Left forelimb (tissue), 1 donor: ENCODE results near the gene GALNT9.

Experiments
- DNase-seq: peaks from one replicate; pipeline ENCODE4 v3.0.0-alpha.2; 2018; ENCODE audit warnings: low spot score

GALNT9 gene

DNA sequence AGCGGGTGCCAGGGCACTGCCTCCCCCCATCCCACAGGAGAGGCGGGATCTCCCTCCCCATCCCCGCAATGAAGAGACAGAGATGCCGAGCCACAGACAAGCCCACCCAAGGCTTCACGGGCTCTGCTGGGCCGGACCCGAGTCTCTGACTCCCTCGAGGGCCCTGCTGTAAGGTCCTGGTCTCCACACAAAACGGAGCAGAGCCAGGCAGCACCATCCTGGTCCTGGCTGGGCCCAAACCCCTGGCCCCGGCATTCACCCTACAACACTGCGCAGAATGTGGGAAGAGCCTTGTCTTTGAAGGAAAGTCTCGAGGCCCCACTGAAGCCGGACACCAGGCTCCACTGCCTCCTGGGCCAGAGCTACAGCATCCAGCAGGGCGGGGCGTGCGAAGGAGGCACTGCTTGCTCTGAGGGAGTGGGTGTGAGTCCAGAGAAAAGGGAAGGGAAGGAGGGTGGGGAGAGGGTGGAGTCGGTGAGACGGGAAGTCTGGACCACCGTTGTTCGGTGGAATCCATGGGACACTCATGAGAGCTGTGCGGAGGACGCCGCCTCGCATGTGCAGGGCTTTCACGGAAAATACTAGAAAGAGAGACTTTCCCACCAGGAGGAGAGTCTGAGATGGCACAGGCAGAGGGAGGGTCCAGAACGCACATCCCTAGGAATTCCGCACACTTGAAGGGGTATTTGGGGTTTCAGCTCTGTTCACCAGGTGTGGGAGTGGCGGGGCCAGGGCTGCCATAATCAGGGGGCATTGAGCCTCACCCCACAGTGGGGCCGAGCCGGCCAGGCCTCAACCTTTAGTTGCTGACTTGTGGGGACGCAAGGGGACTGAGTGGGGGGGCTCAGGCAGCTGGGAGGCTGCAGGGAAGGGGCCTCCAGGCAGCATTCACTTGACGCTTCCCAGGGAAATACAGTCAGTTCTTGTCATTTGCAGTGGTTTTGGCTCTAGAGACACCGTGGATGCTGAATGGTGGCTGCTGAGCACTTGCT lies 36.8 kb downstream of the GALNT9 start:
- DNase-seq: no peak

DNA sequence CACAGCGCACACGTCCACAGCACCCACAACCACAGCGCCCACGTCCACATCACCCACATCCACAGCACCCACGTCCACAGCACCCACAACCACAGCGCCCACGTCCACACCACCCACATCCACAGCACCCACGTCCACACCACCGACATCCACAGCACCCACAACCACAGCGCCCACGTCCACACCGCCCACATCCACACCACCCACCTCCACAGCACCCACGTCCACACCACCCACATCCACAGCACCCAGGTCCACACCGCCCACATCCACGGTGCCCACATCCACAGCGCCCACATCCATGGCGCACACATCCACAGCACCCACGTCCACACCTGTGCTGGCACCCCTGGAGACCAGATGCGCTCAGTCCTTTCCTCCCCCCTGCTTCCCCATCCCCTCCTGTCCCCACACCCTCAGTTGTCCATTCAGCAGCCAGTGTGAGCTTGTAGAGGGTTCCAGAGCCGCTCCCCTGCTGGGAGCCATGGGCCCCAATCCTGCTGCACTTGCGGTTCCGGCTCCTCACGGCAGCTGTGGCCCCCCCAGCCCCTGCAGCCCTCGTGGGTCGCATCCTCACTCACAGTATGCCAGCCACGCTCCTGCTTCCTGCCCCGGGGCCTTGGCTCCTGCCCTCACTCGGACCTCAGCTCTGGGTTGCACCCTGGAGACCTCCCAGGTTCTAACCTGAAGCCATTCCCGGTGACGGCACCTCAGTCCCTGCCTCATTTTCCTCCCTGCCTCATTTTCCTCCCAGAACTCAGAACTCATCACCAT lies 37.8 kb downstream of the GALNT9 start:
- no peak for DNase-seq

DNA sequence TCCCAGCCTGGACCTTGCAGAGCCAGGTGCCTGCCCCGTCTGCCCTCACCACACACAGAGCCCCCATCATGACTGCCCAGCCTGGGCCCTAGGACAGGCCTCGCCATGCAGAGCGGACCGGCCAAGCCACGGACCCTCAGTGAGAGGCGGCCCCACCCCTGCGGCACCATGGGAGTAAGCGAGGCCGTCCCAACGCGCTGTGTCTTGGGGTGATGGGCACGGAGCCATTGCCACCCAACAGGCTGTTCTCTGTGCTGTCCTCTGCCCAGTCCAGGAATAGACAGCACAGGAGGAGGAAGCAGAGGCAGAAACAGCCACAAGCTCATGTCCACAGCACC lies 39.2 kb downstream of the GALNT9 start:
- DNase-seq: no peak

DNA sequence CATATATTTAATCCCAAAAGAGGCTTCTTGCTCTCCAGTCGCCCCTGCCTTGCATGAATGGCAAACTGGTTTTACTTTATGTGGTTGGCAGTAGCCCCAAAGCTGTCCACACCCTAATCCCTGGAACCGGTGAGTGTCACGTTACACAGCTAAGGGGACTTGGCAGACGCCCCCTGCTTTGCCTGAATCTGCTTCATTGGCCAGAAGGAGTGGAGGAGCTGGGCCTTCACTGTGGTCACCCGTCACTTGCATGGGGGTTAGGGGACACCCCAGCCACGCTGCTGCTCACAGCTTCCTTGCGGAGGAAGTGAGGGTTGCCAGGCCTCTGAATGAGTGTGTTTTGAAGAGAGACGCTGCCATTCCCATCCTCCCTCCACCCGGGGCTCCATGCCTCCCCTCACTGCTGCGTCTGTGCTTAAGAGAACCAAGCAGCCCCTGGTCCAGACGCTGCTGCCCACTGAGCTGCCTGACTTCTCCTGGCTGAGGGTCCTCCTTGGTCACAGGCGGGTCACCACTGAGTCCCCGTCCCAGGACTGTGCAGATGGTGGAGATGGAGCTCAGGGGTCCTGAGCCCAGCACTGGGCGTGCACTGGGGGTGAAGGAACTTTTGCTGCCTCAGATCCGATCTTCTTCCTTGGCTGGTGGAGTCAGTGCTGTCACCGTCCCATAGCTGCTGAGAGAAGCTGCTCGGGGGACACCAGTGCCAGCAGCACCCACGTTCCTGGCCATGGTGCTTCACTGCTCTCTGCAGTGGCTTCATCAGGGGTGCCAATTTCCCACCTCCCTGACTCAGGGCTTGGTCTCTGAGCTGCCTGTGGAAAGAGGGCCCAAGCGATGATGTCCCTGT lies 39.8 kb downstream of the GALNT9 start:
- no peak for DNase-seq

DNA sequence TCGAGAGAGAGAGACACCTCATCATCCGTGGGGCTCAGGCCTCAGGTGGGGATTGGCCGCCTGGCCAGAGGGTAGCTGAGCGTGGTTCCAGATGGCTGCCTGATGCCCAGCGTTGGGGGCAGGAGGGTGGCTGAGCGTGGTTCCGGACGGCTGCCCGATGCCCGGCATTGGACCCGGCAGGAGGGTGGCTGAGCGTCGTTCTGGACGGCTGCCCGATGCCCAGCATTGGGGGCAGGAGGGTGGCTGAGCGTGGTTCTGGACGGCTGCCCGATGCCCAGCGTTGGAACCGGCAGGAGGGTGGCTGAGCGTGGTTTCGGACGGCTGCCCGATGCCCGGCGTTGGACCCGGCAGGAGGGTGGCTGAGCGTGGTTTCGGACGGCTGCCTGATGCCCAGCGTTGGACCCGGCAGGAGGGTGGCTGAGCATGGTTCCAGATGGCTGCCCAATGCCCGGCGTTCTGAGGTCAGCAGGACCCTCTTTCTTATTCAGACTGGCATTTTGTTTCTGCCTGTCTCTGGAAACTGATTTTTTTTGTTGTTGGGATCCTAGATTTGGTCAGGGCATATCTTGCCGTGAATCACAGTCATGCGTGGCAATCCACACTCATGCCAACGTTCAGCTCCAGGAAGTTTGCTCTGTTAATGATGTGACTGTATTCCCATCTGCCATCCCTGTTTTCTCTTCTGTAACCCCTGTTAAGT lies 40.7 kb downstream of the GALNT9 start:
- no peak for DNase-seq

DNA sequence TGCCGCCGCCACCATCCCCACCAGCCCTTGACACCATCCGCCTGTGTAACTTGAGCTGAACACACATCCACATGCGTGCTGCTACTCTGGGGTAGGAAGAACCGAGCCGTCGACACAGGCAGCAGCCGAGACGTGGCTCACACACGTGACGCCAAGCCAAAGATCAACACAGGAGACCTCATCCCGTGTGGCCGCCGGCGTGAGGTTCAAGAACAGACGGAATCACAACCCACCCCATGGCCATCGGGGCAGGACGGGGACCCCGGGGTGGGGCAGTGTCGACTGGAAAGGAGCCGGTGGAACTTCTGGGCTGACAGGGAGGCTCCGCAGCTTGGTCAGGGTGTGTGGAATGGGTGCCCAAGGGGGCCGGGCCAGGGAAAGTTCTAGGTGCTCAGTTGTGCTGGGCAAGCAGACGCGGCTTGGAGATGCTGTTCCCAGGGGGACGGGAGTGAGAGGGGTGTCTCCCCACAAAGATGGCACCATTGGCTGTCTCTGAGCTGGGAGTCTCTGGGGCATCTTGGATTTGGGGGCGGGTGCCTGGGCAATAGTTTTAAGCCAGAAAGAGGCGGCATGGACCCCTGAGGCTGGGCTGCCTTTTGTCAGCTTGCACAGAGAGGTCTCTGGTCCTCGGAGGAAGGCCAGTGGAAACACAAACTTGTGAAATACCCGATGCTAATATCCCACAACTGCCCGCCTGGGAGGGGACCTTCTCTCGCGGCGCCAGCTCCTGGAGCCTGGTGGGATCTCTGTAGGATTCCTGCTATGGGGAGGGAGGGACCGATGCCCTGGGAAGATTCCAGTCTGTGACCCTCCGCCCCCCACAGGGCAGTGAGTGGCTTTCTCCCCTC lies 41.8 kb downstream of the GALNT9 start:
- no peak for DNase-seq

DNA sequence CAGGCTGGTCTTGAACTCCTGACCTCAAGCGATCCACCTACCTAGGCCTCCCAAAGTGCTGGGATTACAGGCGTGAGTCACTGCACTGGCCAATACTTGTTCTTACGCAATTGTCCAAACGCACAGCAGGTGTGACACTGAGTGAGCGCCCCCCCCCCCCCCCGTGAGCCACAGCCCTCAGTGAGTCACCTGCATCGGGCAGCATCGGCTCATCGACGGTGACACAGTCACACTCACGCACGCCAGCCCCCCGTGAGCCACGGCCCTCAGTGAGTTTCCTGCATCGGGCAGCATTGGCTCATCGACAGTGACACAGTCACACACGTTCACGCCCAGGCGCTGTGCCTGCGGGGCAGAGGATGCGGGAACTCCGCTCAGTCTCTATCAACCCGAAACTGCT lies 42.5 kb downstream of the GALNT9 start:
- DNase-seq: no peak

DNA sequence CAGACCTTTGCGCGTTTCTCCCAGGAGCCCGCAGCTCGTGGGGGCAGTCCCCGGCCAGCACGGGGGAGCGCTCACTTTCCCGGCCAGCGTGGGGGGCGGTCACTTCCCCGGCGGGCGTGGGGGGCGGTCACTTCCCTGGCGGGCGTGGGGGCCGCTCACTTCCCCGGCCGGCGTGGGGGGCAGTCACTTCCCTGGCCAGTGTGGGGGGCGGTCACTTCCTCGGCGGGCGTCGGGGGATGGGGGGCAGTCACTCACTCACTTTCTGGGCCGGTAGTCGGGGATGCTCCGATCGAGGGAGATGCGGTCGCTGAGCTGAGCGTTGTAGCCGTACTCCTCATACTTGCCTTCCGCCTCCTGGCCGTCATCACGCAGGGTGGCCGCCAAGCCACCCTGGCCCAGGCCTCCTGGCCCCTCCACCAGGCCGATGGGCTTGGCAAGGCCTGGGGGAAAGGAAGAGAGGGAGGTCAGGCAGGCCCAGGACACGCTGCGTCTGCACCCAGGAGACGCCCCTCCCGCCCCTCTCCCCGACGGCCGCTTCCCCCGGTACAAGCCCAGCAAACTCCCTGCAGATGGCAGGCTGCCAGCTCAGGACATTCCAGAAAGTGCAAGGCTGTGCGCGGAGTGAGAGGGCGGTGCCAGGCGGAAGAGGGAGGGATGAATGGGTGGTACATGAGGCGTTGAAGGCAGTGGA lies 43.3 kb downstream of the GALNT9 start:
- peak; percentile 78 for DNase-seq

DNA sequence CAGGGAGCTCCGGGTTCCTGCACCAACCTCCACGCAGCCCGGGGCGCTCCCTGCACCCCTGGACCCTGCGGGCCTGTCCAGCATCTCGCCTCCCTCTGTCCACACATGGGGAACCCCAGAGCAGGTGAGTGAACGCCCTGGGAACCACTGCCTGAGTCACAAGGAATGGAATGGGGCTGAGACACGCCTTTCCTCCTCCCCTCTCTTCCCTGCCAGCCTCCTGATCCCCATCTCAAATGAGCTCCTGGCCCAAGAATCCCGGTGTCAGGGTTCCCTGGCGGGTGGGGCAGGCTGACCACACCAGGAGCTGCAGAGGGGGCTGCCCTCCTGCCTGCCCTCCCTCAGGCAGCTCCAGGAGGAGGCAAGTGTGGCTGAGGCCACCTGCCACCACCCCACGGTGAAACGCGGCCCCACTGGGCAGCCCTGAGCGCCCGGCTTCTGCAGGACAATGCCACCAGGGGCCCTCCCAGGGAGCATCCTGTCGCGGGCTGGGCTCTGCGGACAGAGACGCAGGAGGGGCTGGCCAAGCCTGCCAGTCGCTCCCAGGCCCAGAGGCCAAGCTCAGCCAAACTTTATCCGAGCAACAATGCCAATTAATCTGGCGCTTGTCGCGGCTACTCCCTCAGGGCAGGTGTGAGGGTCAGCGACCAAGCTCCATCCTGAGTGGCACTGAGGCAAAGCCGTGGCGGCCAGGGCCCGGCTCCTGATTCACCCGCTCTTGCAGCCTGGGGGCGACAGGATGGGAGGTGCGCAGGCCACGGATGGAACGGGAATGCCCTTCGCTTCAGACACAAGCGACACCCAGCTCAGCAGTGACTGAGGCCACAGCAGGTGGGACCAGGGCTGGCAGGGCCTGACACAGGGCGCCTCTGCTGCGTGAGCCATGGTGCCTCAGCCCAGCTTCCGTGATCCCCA lies 44.3 kb downstream of the GALNT9 start:
- DNase-seq: no peak

DNA sequence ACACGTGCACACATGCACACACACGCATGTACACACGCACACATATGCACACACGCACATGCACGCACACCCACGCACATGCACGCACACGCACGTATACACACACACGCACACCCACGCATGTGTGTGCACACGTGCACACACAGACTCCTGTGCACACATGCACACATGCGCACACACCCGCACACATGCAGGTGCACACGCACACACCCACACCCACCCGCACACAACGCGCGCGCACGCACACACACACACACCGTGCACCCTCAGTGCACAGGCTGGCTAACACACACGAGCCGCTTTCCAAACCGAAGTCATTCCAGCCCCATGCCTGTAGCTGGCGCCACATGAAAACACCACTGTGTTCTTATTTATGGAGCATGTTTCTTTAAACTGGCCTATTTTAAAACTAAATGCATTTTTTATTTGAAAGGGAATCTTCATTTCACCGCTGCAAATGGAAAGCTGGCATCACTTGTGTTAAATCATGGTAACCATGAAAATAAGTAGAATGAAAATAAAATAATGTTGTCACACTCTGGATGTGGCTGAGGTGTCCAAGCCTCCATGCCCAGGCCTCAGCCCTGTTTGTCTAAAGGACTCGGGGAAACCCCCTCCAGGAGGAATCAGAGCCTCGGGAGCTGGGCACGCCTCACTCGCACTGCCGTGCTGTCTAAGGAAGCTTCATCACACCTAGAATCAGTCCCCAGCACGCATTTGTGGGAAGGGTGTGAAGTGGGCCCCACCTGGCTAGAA lies 45.1 kb downstream of the GALNT9 start:
- no peak for DNase-seq

DNA sequence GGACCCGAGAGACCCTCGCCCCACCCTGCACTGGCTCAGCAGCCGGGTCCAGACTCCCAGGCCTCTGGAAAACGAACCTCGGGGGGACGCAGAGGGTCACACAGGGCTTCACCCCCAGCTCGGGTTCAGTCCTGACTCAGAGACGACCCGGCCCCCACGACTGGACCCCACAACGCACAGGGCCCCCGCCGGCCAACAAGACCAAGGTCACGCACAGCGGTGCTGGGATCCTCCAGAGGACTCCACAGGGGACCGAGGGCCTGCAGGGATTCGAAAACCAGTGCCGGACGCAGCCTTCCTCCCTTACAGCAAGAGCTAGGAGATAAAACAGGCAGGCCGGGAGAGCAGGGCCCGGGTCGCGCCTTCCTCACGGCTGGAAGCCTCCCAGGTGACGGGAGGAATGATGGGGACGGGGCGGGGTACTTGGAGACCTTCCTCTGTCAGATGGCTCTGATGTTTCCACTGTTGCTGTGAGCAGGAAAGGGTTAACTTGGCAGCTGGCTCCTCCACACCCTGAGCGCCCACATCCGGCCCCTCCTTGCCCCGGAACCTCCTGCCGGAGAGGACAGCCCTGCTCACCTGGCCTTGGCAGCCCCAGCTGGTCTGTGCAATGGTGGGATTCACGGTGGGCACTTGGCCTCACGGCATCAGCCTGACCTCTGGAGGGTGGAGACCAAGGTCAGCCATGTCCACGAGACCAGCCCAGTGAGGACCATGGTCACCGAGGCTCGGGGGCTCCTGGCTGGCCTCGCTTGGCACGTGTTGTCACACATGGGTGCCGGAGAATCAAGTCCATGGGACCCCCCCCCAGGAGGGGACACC lies 46.2 kb downstream of the GALNT9 start:
- no peak for DNase-seq

DNA sequence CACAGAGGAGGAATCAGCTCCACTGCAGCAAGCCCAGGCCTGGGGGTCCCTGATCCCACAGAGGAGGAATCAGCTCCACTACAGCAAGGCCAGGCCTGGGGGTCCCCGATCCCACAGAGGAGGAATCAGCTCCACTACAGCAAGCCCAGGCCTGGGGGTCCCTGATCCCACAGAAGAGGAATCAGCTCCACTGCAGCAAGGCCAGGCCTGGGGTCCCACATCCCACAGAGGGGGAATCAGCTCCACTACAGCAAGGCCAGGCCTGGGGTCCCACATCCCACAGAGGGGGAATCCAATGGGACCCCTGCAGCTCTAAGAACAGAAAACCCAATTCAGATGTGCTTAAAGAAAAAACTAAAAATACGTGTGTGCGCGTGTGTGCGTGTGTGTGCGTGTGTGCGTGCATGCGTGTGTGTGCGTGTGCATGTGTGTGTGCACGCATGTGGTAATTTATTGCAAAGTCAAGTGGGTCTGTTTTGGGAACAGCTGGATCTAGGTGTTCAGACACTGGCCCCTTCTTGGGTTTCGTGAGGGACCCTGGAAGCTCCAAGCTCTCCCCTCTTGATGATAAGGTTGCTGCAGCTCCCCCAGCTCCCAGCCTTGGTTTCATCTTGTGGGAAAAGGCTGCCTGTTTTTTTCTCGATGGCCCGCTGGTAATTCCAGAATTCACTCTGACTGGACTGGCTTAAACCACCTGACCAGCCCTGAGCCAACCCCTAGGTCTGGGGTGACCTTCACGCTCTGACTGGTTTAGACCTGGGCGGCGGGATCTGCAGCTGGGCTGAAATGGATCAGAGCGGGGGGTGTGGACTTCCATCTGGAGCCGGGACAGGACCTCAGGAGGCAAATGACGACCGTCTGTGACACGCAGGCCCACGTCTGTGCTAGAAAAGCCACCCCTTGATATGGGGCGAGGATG lies 47.1 kb downstream of the GALNT9 start:
- no peak for DNase-seq

DNA sequence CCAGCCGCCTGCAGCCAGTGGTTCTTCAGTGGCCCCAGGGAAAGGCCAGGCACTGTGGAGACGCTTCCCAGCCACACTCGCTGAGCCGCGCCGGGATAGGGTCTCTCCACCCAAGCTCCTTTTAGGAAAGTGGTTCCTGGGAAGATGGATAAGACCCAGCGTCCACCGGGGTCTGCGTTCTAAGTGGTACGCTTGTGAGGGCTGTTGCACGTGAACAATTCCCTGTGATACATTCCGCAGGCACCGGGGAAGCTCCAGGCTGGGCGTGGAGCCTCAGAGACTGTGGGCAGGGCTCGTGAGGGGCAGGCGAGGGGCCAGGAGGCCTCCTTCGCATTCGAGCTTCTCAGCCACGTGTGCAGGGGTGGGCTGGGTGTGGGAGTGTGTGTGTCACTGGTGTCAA lies 48.4 kb downstream of the GALNT9 start:
- DNase-seq: no peak

DNA sequence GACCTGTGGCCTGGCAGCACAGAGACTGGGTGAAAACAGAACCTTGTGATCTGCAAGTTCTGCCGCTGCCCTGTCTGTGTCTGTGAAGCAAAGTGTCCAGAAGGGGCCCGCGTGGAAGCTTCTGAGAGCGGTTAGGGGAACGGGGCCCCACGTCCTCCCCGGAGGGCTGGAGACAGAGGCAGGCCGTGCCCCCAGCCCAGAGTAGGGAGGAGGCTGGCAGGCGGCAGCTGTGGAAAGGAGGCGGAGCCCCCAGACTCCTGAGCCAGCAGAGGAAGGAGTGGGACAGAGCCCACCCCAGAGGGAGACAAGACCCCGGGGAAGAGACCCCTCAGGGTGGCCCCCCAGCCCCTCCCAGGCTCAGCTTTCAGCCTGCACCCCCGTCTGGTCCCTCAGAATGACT lies 49.0 kb downstream of the GALNT9 start:
- DNase-seq: no peak

DNA sequence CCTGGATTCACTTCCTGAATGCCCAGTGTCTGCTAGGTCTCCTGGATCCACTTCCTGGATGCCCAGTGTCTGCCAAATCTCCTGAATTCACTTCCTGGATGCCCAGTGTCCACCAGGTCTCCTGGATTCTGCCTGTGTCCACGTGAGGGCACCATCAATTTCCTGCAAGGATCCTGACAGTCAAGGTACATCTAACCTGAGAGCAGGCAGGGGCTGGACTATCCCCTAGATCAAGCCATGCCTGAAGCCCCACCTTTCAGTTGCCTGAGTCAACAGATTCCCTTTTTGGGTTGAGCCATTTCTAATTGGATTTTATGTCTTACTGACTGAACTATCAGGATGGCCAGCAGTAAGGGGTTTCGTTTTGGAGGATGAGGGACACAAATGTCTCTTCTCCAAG lies 49.5 kb downstream of the GALNT9 start:
- DNase-seq: no peak

DNA sequence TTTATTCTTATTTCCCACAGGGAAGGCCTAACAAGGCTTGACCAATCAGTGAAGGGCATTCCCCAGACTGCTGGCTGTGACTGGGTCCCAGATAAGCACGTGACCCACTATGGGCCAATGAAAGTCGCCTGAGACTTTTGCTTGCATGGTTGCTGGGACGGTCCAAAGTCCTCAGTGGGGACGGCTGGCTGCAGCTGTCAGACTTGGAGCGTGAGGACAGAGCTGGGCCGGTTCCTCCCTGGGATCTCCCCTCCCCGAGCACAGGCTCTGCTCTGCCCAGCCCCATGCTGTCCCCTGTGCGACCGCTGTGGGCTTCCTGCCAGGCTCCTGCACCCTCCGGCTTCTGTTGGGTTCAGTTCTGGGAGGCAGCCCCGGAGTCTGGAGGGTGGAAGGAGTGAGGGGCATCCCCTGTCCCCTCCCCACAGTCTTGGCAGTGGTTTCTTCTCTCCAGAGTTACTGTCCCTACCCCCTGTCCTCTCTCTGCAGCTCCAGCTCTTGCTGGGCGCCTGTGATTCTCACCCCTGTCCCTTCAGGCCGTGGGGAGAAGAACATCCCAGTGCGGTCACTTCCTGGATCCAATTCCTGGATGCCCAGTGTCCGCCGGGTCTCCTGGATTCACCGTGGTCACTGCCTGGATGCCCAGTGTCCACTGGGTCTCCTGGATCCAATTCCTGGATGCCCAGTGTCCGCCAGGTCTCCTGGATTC lies 50.1 kb downstream of the GALNT9 start:
- DNase-seq: peak; percentile 85
